GM23248 (cell line): Measurements from ENCODE around the gene EID2B.

Experiments used
- EZH2 ChIP-seq: fragments of 200-600 bp; sonication (generic); IDR thresholded peaks from 2 replicates; pipeline ENCODE4 v1.6.1; 2018; ENCODE audit warnings: antibody characterized with exemption, mild to moderate bottlenecking; ENCODE audit not compliant: insufficient read depth, poor library complexity, severe bottlenecking
- EZH2phosphoT487 ChIP-seq: fragments of 200-600 bp; sonication (generic); IDR thresholded peaks from 2 replicates; pipeline ENCODE4 v1.6.1; 2018; ENCODE audit warnings: antibody characterized with exemption, moderate library complexity, mild to moderate bottlenecking, low read depth; ENCODE audit not compliant: insufficient read depth

GRCh38 chr19:39517432-39517831, 15.2 kb downstream of the EID2B start:
- TF ChIP-seq EZH2 (no peak), EZH2phosphoT487 (no peak)
